ENCODE measurements around the gene XRCC4. TPM values are rescaled to one million over a fixed set of nuclear protein-coding genes. Genes with fewer than 3 reads are reported as not detected.

The XRCC4 gene
- total and polyA plus RNA-seq, 2 of the 8 experiments (the other 6 are each of a cell fraction or from before 2014, with no cell fraction given), result 3.0 to 8.3 TPM

DNA sequence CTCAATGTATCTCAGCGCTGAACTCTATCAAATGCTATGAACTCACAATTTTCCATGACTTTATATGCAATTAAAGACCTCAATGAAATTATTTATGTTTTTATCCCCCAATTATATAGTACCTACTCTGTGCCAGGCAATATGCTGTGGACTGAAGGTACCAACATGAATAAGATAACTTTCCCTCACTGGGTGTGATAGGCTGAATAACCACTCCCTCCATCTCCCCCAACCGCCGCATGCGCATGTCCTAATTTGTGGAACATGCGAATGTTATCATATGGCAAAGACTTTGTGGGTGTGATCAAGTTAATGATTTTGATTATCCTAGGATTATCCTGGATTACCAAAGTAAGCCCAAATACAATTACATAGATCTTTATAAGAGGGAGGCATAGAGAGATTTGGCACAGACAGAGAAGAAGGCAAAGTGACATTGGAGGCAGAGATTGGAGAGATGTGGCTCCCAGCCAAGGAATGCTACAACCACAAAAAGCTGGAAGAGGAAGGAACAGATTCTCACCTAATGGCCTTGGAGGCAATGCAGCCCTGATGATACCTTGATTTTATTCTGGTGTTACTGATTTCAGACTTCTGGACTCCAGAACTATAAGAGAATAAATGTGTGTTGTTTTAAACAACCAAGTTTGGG lies 245.1 kb downstream of the XRCC4 start (continued):
- no peak for TF ChIP-seq CBX5 (IDR thresholded peaks at IDR 0.05; ENCODE audit: low read depth, low read length)
- no peak for TF ChIP-seq TEAD4 (IDR thresholded peaks at IDR 0.05; ENCODE audit: low read depth, low read length)
- TF ChIP-seq CHD1 (IDR thresholded peaks at IDR 0.05; ENCODE audit: low read depth, low read length), result no peak
- no peak for TF ChIP-seq YY1 (IDR thresholded peaks at IDR 0.05; ENCODE audit: low read depth, low read length)
- no peak for TF ChIP-seq POU5F1 (IDR thresholded peaks at IDR 0.05; ENCODE audit: low read depth, low read length)
- TF ChIP-seq RBBP5 (IDR thresholded peaks at IDR 0.05; ENCODE audit: borderline replicate concordance, low read depth, low read length), result no peak
